GM06990 (cell line): ENCODE results near the gene KRTDAP.

Source experiments
- DNase-seq: peaks from one replicate; pipeline ENCODE4 v3.0.0-alpha.2; 2011; ENCODE audit not compliant: insufficient read length; ENCODE audit errors: extremely low read depth
- H3K27me3 ChIP-seq: replicated peaks from 2 replicates; pipeline ENCODE4 v1.6.0; 2011; ENCODE audit warnings: low read length; ENCODE audit not compliant: control insufficient read depth, insufficient read depth
- H3K36me3 ChIP-seq: 2 replicates; pipeline ENCODE4 v1.5.1; 2011; ENCODE audit warnings: low read length; ENCODE audit not compliant: control insufficient read depth, insufficient read depth
- H3K4me3 ChIP-seq: replicated peaks from 2 replicates; pipeline ENCODE4 v1.5.1; 2011; ENCODE audit warnings: low read depth, mild to moderate bottlenecking, control low read depth, low read length
- CTCF ChIP-seq: IDR thresholded peaks from 2 replicates; pipeline ENCODE4 v1.5.1; 2011; ENCODE audit warnings: low read length, control low read depth, mild to moderate bottlenecking, inconsistent platforms; ENCODE audit not compliant: insufficient read depth, poor library complexity, severe bottlenecking

KRTDAP gene

DNA sequence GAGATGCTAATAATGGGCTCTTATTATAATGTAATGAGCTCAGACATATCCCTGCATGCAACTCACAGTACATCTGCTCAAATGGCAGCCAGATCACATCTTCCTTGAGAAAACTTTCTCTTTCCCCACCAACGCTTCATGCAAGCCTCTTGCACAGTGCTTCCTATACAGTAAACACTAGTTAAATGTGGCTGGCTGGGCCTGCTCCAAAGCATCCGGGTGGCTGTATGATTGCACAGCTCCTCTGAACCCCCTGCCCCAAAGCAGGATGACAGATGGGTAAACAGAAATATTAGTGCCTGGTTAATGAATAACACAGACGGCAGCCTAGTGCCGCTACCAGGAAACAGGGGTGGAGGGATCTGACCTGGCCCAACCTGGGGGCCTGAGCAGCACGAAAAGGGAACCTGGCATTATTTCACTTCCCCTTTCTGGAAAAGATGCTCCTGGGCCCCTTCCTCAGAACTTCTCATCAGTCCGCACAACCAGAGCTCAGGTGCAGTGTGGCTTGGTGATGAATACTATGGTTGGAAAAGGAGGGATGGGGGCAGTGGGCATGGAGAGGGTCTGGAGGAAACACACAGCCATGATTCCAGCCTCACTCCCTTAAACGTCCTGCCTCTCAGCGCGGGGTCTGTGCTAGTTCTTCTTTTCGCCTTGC lies 31.4 kb downstream of the KRTDAP start:
- no peaks in the 10 kb centered on the region for H3K36me3 ChIP-seq
- DNase-seq: peak; percentile 65
- no peaks in the 10 kb centered on the region for H3K27me3 ChIP-seq
- no peak for TF ChIP-seq CTCF
- H3K4me3 ChIP-seq: no peak overlapping the region

DNA sequence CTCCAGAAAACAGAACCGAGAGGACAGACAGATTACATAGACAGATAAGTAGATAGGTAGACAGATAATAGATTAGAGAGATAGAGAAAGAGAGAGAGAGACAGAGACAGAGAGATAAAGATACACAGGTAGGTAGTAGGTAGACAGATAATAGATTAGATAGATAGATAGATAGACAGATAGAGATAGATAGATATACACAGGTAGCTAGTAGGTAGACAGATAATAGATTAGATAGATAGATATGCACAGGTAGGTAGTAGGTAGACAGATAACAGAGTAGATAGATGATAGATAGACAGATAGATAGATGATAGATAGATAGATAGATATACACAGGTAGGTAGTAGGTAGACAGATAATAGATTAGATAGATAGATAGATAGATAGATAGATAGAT lies 32.1 kb downstream of the KRTDAP start:
- Histone ChIP-seq H3K27me3 (no peaks in the 10 kb centered on the region), H3K36me3 (no peaks in the 10 kb centered on the region), H3K4me3 (no peak overlapping the region)
- no peak for DNase-seq
- TF ChIP-seq CTCF: no peak

- no peaks in the 10 kb centered on the region for H3K36me3 ChIP-seq
- no peak overlapping the region for H3K4me3 ChIP-seq
- DNase-seq: no peak
- no peaks in the 10 kb centered on the region for H3K27me3 ChIP-seq
- TF ChIP-seq CTCF: no peak
Observed at GRCh38 chr19:35457173-35457572, 33.1 kb downstream of the KRTDAP start.

GRCh38 chr19:35455616-35456201 lies 34.6 kb downstream of the KRTDAP start:
- H3K27me3 ChIP-seq: no peaks in the 10 kb centered on the region

DNA sequence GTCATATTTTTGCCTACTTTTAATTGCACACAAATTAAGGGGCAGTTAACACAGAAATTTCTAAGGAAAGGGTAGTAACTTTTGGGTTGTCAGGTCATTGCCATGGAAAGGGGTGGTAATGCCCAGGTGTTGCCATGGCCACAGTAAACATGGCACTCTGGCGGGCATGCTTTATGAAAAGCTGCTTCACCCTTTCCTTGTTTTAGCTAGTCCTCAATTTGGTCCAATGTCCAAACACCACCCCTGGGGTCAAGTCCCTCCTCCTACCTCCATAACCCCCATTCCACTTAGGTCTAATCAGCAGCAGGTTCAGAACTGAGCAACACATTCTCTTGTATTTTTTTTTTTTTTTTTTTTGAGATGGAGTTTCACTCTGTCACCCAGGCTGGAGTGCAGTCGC lies 35.6 kb downstream of the KRTDAP start:
- no peak for TF ChIP-seq CTCF
- Histone ChIP-seq H3K36me3 (no peaks in the 10 kb centered on the region), H3K27me3 (no peaks in the 10 kb centered on the region), H3K4me3 (no peak overlapping the region)
- no peak for DNase-seq

More at GRCh38 chr19:35455616-35456201, 34.6 kb downstream of the KRTDAP start:
- TF ChIP-seq CTCF: no peak
- Histone ChIP-seq H3K36me3 (no peaks in the 10 kb centered on the region), H3K4me3 (no peak overlapping the region)
- no peak for DNase-seq
